Posterior cingulate gyrus (tissue), 11 donors: Measurements from ENCODE around the gene MFAP3.
"Not testable (repeated sequence)": the region's sequence is repeated elsewhere in the genome, so short reads cannot be mapped to it uniquely, and the experiment has no call there.

Source experiments
- DNase-seq, 10 donors: peaks; one replicate each; pipeline versions ENCODE4 v3.0.0 to v3.0.0-alpha.2; 2020 to 2021; ENCODE audit warnings: mixed read lengths in 3 of 10
- intact Hi-C: fragments of 100-400 bp; cut with DNase I; formaldehyde crosslinking; loops from one replicate; pipeline ENCODE4 v1.15.1; 2023

Gene MFAP3

GRCh38 chr5:154038707-154039457, at the start of gene MFAP3, which contains the start of gene FAM114A2:
Gene MFAP3 (plus strand): TSS chr5:154038967. CDS start chr5:154049723, 10,756 bp downstream.
Gene FAM114A2 (minus strand): TSS chr5:154038910. CDS start chr5:154034953, 3,957 bp downstream.
- intact Hi-C loops = no loop called here
- peak; percentile 78 to 98 (median 89) for DNase-seq

GRCh38 chr5:153991168-153991567, 47.6 kb upstream of the MFAP3 start:
- intact Hi-C loops = no loop called here

GRCh38 chr5:153998010-153998409, 40.8 kb upstream of the MFAP3 start:
- DNase-seq = no peak
- intact Hi-C loops = no loop called here

More at GRCh38 chr5:153991168-153991567, 47.6 kb upstream of the MFAP3 start:
- DNase-seq = no peak

GRCh38 chr5:153998768-153999167, 40.0 kb upstream of the MFAP3 start:
- no peak for DNase-seq
- intact Hi-C loops = no loop called here

- intact Hi-C loops = no loop called here
- DNase-seq = no peak
Observed at GRCh38 chr5:153999995-154000394, 38.8 kb upstream of the MFAP3 start.

GRCh38 chr5:154000703-154001102, 38.1 kb upstream of the MFAP3 start:
- DNase-seq = no peak
- intact Hi-C loops = no loop called here

GRCh38 chr5:154002093-154002492, 36.7 kb upstream of the MFAP3 start:
- intact Hi-C loops = no loop called here
- no peak for DNase-seq

- DNase-seq = no peak
- intact Hi-C loops = no loop called here
Observed at GRCh38 chr5:154002511-154003020, 36.2 kb upstream of the MFAP3 start.

- intact Hi-C loops = no loop called here
- DNase-seq = no peak
Observed at GRCh38 chr5:154005648-154006047, 33.1 kb upstream of the MFAP3 start.

GRCh38 chr5:154010660-154011059, 28.1 kb upstream of the MFAP3 start:
- intact Hi-C loops = no loop called here
- DNase-seq = no peak

- peak in 1 of 10 donors; percentile 45 for DNase-seq
- intact Hi-C loops = no loop called here
Observed at GRCh38 chr5:154015071-154015693, 23.6 kb upstream of the MFAP3 start.

- DNase-seq, intact Hi-C loops: not testable (repeated sequence)
Observed at GRCh38 chr5:154018919-154019318, 19.8 kb upstream of the MFAP3 start.

- intact Hi-C loops = no loop called here
- no peak for DNase-seq
Observed at GRCh38 chr5:154025951-154026350, 12.8 kb upstream of the MFAP3 start.

GRCh38 chr5:154031937-154032489, 6.8 kb upstream of the MFAP3 start:
- no peak for DNase-seq
- intact Hi-C loops = no loop called here

GRCh38 chr5:154034944-154035343, 3.8 kb upstream of the MFAP3 start:
- DNase-seq = no peak
- intact Hi-C loops = no loop called here

GRCh38 chr5:154038261-154038706, 483 bp upstream of the MFAP3 start:
- DNase-seq = peak in 2 of 10 donors; percentile 27 to 79
- intact Hi-C loops = no loop called here

- intact Hi-C loops = no loop called here
- DNase-seq = no peak
Observed at GRCh38 chr5:154039458-154039829, 677 bp downstream of the MFAP3 start.

- intact Hi-C loops = no loop called here
- no peak for DNase-seq
Observed at GRCh38 chr5:154042766-154043165, 4.0 kb downstream of the MFAP3 start.

- DNase-seq = no peak
- intact Hi-C loops = no loop called here
Observed at GRCh38 chr5:154044099-154044498, 5.3 kb downstream of the MFAP3 start.

GRCh38 chr5:154044581-154044980, 5.8 kb downstream of the MFAP3 start:
- DNase-seq = no peak
- intact Hi-C loops = no loop called here

GRCh38 chr5:154046486-154046885, 7.7 kb downstream of the MFAP3 start:
- no peak for DNase-seq
- intact Hi-C loops = no loop called here
